Measurements from ENCODE around the gene SRD5A1. TPM values are rescaled to one million over a fixed set of nuclear protein-coding genes. Genes with fewer than 3 reads are reported as not detected.

SRD5A1 gene, protein sequence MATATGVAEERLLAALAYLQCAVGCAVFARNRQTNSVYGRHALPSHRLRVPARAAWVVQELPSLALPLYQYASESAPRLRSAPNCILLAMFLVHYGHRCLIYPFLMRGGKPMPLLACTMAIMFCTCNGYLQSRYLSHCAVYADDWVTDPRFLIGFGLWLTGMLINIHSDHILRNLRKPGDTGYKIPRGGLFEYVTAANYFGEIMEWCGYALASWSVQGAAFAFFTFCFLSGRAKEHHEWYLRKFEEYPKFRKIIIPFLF
- total RNA-seq, result 6.0 TPM

DNA sequence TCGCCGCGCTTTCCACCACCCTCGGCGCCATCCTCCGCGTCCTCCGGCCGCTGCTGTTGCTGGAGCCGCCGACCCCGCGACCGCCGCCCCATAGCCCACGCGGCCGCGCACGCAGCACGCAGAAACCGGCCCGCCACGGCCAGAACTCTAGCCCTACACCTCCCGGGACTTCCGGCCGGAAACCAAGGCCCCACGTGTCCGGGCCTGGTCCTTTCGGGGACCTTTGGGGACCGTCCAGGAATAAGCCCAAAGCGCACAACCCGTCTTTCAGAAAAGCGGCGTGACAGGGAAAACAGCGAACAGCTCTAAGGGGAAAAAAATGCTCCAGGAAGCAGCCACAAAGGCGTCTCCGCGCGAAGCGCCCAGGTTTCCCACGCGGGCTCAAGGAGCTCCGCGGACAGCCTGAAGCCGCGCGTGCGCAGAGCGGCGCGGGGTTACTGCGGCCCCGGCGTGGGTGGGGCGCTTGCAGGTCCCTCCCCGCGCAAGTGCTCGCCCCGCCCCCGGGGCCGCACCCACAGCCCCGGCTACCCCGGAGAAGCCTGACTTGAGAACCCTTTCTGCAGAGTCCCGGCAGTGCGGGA, at the start of gene SRD5A1, which contains the start of gene NSUN2:
SRD5A1 (plus strand) TSS at position 553 of the 581 bp plus-strand sequence. CDS start 137 bp downstream, outside the sequence.
NSUN2 (minus strand) TSS at position 157 of the 581 bp plus-strand sequence; CDS start at position 92, 65 bp downstream.
- DNase-seq, result peak; percentile 96

DNA sequence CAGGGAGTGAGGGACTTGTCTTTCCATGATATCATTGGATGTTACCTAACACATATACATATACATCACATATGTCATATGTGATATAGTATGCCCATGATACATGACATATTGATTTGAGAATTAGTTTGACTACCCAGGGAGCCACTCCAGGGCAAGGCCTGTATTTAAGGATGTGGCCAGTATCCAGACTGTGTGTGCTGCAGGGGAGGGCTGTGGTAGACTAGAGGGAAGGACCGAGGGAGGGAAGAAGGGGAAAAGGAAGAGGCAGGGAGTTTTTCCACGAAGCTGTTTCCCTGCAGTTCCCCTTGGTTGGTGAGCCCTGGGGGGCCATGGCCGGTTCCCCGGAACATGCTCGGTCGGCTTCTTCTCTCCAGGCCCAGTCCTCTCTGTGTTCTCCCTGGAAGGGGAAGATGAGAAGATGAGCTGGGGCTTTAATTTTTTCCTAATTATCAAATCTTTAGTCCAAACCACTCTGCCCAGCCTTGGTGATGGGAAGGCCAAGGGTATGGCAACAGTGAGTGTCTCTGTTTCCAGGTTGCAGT, 49.1 kb upstream of the SRD5A1 start:
- no peak for DNase-seq

DNA sequence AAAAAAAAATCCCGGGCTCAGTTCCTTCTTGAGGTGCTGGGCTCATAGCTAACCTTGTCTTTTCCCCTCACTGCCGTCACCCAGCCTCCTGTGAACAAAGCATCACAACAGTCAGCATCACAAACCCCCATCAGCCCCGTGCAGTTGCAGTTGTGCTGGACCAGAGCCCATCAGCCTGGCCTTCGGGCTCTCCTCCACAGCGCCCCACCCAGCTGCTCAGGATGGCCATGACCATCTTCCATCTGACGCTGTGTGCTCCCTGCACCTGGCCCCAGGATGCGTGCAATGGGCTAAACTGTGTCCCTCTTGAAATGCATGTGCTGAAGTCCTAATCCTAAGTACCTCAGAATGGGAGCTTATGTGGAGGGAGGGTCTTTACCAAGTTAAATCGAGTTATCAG, 48.5 kb upstream of the SRD5A1 start:
- no peak for DNase-seq

DNA sequence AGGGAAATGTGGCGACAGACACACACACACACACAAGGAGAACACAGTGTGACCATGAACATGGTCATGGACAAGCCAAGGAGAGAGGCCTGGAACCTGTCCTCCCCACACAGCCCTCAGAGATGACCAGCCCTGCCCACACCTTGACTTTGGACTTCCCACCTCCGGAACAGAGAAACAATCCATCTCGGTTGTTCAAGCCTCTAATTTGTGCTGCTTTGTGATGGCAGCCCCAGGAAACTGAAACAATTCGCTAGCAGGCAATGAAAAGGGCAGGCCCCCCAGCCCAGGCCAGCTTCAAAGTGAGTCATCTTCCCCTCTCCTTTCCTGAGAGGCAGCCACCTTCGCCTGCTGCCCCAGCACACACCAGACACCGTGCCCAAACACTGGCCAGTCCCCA, 48.1 kb upstream of the SRD5A1 start:
- no peak for DNase-seq

DNA sequence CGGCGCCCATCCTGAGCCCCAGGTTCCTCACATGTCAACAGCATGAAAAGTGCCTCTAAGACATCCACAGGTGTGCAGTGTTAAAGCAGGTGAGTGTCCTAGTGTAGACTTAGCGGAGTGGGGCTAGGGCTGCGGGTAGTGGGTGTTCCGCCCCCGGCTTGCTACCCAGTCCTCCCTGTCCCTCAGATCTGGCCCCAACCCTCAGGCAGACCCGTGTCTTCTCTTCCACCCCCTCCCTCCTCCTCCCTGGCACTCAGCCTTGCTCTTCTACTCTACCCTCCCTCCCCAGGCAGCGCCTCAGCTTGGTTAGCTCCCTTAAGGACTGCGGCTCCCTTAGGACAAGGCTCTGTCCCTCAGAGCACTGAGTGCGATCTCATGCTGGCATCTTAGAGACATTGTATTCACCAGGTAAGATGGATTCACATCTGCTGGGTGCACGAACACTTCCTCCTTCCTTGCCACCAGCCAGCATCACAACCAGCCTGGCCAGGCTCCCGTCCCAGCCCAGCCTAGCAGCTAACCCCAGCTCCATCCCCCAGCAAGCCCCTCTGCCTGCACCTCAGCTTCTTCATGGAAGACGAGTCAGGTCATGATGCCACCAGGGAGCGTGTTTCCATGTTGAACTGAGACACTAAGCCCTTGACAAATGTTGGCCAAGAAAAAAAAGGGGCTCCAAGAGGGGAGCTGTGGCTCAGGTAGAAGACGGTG, 47.1 kb upstream of the SRD5A1 start:
- DNase-seq, result no peak

DNA sequence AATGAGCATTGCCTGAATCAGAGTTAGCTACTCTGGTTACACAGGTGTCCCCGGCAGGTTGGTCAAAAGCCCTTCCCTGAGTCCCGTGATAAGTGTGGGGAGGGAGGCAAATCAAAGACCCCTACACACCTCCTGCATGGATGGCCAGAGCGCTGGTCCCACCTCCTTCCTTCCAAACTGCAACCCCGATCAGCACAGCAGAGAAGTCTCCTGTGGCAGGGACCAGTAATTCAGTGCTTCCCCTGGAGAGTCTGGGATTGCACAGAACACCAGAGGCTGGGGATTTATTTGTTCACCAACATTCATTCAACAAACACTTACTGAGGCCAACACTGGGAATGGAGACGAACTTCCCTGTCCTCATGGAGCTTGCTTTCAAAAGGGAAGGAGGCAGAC, 46.6 kb upstream of the SRD5A1 start:
- no peak for DNase-seq

DNA sequence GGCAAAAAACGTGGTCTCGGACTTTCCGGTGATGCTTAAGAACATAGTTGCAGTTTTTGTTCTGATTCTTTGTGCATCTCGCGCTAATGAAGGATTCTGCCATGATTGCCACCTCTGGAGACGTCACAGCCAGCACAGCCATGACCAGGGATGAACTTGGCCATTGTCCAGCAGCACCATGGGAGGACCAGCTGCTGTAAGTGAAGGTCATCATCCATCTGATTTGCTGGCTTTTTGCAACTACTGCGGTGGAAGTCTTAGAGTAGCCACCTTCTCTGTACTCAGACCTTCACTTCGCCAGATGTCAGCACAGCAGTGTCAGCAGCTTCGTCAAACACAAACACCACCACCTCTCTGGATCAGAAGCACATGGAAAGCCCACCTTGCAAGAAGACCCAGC, 46.1 kb upstream of the SRD5A1 start:
- no peak for DNase-seq

DNA sequence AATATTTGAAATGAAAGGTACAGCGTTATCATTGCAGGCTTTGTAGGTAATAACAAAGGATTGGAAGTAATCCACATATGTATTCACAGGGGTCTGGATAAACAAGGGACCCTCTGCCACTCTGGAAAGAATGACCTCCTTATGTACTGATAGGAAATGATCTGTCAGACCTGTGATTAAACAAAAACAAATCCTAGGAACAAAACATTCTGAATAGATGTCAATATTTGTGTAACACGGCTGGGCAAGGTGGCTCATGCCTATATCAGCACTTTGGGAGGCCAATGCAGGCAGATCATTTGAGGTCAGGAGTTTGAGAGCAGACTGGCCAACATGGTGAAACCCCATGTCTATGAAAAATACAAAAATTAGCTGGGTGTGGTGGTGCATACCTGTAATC, 42.7 kb upstream of the SRD5A1 start:
- DNase-seq, result no peak

DNA sequence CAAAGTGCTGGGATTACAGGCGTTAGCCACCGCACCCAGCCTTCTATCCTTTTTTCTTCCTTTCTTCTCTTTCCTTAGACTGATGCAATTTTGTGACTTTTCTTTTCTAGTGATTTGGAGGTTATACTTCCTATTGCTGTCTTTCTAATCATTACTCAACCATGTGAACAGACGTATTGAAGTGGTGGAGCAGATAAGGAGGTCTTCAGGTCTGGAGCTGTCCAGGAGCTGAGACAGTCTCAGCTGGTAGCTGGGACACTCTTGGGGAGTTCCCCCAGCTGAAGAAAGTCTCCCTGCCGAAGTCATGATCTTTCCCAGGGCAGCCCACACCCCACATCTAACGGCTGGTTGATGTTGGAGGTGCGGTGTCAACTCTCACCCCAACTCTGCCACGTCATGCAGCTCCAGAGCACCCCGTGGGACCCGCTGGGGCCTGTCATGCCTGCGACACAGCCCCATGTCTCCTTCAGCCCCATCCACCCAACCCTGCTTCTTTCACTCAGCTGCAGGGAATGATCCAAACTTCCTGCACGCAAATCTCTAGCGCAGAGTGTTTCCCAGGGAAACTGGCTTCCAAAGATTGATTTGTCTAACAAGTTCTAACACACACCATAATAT, 41.5 kb upstream of the SRD5A1 start:
- no peak for DNase-seq

DNA sequence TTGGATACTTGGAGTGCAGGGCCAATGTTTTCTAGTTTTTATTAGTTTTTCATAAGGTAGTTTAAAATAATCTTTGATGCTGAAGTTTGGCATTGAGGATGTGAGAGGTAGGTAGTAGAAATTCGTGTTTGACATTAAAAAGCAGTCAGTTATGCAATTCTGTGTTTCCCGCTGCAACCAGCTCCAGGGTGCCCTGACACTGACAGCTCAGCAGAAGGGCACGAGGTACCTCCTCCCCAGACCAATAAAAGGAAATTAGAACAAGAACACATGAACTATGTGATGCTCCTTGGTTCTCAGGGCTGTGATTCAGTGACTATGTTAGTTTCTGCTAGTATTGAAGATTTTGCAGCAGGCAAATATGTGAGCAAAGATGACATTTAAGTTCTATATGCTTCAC, 40.6 kb upstream of the SRD5A1 start:
- DNase-seq, result no peak

DNA sequence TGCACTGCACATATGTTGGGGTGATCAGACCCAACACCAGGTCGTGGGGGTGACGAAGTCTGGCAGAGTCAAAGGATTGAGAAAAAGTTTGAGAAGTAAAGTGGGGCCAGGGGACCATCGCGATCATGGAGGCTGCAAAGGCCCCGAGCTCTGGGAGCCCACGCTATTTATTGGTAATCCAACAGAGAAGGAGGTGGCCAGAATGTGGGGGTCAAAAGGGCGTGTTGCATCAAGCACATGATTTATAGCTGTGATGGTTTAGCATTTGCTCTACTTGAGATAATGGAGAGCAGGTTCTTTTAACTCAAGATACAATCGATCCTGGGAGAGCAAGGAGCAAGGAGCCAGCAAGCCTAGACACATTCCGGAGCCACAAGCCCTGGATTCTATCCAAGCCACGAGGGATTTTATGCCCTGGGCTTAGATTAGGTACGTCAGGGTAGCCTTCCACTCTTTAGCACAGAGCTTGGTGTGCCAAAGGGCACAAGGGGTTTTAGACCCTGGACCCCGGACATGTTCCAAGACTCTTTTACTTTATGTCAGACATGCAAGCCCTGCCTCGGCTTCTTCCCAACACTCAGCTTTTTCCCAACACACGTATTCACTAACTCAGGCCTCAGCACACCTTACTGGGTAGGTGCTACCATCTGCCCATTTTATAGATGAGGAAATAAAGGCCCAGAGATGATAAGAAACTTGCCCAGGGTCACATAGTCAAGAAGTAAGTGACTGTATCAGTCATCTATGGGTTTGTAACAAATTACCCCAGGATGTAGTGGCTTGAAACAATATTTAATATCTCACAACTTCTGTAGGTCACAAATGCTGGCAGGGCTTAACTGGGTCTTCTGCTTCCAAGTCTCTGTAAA, 39.9 kb upstream of the SRD5A1 start:
- no peak for DNase-seq

DNA sequence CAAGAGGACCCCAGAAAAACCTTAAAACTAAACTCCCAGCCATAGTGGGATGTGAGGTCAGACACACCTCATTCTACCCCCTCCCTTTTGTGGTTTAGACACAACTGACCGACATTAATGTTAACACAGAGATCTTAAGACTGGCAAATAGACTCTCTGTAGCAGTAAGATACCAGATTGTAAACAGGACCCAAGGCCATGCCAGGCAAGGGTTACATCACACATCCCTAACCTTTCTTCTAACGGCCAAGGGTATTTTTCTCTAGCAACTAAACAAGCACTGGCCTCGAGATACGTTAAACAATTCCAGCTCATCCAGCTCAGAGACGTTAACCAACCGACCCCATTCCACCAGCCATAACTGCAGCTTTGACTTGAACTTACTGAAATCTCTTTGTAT, 39.2 kb upstream of the SRD5A1 start:
- DNase-seq, result no peak

DNA sequence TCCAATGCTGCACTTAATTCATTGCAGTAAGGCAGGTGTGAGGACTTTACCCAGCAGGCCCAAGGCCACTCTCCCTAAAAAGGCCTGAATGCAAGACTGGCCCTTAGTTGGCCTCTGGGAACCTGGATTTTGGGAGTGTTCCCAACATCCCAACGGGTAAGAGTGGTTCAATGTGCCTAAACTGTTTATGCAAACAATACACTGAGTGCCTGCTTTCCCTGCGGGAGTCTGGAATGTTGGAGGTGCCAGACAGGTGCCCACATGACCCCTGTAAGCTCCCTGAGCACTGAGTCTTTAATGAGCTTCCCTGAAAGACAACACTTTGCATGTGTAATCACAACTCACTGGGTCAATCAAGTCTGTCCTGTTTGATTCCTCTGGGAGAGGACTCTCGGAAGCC, 37.8 kb upstream of the SRD5A1 start:
- no peak for DNase-seq

DNA sequence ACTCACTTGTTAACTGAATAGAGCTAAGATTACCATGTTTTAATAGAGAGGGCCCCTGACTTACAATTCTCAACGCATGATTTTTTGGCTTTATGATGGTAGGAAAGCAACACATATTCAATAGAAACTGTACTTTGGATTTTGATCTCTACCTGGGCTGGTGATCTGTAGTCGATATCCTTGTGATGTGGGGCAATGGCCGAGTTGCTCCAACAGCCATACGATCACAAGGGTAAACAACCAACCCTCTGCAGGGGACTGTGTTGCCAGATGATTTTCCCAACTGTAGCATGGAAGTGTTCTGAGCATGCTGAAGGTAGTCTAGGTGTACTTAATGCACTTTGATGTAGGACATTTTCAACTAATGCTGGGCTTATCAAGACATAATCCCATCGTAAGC, 36.9 kb upstream of the SRD5A1 start:
- DNase-seq, result no peak

DNA sequence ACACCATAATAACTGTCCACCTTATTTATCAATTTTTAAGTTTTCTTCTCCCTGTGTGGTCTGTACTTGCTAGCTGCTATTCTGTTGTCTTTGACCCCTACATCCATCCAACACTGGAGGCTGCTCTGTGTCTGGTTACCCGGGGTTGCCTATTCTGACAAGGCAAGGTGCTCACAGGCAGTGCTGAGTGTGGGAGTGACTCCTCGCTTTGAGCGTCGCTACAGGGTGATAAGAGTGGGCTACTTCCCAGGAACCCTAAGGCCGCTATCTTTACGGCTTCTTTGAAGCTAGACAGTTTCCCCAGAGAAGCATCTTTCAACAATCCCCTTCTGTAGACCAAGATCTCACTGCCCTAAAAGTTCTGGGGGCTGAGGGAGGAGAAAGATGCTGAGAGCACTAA, 35.7 kb upstream of the SRD5A1 start:
- no peak for DNase-seq

DNA sequence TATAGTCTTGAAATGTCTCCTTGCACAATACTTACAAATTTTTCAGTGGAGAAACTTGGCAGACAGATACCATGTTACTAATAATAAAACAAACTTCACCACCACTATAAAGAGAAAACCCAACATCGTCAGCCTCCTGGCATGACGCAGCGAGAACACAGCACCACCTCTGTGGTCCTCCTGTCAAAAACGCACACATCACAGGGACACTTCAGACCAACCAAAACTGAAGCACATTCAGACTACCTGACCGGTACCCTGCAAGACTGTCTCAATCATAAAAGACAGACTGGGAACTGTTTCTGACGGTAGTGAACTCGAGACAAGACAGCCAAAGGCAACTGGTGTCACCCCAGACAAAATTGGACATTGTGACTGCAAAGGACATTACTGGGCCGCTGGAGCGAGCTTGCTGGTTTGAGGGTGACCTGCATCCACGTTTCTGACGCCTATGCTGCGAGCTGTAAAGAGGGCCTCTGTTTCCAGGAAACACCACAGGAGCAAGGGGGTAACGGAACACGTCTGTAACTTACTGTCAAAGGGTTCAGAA, 34.8 kb upstream of the SRD5A1 start:
- no peak for DNase-seq

DNA sequence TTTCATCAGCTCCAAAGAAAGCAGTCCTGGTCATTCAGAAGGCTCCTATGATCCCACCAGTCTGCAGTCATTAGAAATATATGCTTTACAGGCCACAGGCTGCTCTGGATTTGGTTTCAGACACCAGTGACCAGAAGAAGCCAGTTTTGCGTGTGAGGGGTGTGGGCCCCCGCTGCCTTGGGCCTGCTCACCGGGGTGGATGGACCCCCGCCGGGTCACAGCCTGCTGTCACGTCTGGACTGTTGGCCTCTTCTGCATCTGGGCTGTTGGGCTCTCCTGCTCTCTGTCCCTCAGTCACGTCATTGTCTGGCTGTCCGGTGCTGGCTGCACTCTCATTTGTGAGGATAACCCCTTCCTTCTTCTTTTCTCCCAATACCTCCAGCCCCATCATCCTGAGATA, 33.5 kb upstream of the SRD5A1 start:
- DNase-seq, result no peak

DNA sequence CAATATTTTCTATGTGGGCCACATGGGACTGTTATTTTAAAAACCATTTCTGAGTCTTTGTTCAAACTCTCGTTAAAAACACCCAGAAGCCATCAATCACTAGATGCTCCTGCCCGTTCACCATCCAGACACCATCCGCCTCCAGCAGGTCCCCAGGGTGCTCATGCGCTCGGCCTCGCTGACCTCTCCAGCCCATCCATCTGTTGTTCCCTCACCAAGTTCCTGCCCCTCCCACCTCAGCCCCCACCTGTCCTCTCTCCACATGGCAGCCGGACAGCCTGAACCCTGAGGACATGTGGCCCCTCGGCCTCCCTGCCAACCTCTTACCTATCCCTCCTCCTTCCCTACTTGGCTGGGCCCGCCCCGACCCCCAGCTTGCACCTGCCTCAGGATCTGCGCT, 32.0 kb upstream of the SRD5A1 start:
- no peak for DNase-seq

DNA sequence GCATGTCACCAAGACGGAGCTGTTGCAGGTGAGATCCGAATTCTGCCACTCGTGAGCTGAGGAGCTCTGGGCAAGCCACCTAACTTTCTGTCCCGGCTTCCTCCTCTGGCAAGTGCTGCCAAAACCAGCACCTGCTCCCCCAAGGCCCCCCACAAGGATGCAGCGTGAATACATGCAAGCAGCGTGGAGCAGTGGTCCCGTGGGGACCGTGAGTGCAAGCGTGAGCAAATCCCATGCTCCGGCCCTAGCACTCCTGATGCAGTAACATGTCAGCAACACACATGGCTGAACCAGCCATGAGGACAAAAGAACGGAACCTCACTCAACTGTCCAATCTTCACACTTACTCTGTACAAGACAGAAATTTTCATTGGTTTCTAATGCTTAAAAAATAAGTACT, 31.4 kb upstream of the SRD5A1 start:
- DNase-seq, result no peak

DNA sequence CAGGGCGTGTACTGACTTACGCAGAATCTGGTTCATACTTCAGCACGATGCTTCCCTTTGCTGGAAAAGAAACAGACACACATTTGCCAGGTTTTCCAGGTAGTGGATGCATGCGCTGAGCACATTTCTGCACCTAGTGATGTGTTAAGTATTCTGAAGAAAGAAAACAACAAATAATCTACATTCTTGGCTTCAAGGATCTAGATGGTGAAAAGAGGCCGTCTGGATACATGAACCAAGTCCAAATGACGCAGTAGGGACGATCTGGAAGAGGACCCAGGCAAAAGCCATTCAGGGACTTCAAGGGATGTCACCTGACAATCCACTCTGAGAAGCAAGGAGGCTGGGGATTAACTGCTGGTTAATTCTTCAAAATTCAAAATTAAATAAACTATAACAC, 30.8 kb upstream of the SRD5A1 start:
- DNase-seq, result no peak

DNA sequence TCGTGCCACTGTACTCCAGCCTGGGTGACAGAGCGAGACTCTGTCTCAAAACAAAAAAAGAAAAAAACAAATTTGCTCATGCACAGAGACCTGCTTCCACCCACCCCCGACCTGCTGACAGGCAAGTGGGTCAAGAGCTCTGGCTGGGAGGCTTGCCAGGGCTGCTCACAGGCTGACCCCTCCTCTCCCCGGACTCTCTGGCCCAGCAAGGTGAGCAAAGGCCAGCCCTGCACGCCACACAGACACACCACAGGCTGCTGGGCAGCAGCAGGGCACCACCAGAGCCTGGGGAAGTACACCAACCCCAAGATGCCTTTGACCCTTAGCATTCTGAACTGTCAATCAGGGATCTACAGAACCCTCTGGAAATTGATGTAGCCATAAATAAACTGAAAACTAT, 29.6 kb upstream of the SRD5A1 start:
- no peak for DNase-seq

DNA sequence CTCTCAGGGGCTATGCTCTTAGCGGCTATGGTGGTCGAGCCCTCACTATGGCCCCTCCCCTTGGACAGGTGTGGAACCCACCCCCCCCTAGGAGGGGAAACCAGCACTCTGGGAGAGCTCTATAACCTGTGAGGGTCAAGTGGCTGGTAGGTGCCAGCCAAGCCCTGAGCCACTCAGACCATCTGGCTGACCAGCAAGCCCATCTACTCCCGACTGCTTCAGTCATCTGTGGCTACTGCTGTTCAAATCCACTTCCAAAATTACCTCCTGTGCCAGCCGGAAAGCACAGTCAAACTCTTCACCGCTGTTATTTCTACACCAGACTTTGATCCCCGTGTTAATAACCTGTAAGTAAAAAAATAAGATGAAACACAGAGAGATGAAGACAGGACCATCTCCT, 28.9 kb upstream of the SRD5A1 start:
- no peak for DNase-seq

Measured in skin of body (tissue), 2 donors.